H4 (cell line): Measurements from ENCODE around the gene CALR. TPM values are rescaled to one million over a fixed set of nuclear protein-coding genes. Genes with fewer than 3 reads are reported as not detected.
"Not testable (repeated sequence)": the region's sequence is repeated elsewhere in the genome, so short reads cannot be mapped to it uniquely, and the experiment has no call there.

Source experiments
- DNase-seq: peaks from one replicate; pipeline ENCODE4 v3.0.0-alpha.2; 2015; ENCODE audit warnings: low spot score
- total RNA-seq: library from RNA; depleted of rRNA; stranded (reverse); fragments of >200 nt; shearing (Covaris generic); gene quantifications from 2 replicates; pipeline ENCODE4 v1.2.3, GENCODE V29; 2014

CALR gene
- total RNA-seq, 1 experiment from 2014 or later: 1,526 TPM

DNA sequence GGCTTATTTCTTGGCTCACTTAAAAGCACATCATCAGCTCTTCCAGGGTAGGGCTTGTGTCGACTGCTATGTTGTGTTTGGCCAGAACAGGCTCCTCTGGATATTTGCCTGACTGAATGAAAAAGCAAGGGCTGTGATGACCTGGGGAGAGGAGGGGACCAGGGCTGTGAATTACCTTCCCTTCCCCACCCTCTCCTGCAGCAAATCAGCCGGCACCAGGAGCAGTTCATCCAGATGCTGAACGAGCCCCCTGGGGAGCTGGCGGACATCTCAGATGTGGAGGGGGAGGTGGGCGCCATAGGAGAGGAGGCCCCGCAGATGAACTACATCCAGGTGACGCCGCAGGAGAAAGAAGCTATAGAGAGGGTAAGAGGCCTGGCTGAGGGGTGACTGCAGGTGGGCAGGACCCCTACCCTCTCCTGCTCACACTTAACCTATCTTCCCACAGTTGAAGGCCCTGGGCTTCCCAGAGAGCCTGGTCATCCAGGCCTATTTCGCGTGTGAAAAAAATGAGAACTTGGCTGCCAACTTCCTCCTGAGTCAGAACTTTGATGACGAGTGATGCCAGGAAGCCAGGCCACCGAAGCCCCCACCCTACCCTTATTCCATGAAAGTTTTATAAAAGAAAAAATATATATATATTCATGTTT, 14.2 kb downstream of the CALR start:
- DNase-seq: peak; percentile 76

DNA sequence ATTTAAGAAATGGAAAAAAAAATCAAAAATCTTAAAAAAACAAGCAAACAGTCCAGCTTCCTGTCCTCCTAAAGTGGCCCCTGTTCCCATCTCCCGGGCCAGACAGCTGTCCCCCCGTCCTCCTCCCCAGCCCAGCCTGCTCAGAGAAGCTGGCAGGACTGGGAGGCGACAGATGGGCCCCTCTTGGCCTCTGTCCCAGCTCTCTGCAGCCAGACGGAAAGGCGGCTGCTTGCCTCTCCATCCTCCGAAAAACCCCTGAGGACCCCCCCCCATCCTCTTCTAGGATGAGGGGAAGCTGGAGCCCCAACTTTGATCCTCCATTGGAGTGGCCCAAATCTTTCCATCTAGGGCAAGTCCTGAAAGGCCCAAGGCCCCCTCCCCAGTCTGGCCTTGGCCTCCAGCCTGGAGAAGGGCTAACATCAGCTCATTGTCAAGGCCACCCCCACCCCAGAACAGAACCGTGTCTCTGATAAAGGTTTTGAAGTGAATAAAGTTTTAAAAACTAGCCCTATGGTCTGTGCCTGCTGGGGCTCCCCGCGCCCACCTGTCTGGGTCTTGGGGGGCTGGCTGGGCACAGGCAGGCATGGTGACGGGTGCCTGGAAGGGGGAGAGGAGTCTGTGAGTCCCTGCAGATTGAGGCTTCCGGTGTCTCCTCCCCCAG, 14.9 kb downstream of the CALR start:
- DNase-seq: peak; percentile 58

DNA sequence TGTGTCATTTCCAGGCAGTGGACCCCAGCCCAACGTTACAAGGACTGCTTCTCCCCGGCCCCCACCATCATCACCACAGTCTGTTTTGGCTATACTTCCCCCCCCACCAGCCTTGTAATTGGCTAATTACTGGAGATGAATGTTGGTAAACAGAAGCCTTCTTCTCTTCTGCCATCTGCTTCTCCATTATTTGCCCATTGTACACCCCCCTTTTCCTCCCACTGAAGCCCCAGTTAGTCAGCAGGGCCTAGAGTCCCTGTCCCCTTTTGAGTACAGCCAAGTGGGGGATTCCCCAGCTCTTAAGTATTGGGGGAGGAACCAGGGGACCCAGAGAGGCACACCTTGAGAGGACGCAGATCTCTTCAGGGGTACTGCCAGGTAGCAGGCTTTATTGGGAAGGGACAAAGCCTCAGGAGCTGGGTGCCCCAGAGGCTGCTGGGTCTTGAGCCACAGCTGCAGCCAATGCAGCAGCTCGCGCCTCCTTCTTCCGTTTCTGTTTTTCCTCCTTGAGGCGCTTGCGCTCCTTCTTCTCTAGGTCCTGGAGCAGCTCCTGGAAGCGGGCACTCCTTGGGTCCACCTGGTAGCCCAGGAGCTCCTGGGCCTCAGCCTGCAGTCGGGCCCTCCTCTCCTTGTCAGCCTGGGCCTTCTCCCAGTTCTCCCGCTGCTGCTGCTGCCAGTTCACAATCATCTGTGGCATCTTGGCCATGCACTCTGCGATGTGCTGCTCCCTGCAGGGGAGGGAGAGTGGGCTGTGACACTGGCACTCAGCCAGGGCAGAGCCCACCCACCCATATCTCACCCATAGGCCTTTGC, 15.6 kb downstream of the CALR start:
- DNase-seq: no peak

DNA sequence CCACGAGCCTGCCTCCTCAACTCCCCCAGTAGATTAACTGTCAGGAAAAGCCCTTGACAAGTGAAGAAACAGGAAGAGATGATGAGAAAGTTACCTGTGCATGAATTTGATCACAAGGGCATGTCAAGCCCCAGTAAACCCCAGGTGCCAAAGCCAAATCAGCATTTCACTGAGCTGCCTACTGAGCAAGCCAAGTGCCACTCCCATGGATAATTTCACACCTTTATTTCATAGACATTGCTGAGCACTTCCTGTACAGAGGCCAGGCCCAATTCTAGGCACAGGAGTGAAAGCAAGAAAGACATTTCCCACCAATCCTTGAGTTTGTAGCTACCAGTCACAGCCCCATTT, 16.2 kb downstream of the CALR start:
- no peak for DNase-seq

DNA sequence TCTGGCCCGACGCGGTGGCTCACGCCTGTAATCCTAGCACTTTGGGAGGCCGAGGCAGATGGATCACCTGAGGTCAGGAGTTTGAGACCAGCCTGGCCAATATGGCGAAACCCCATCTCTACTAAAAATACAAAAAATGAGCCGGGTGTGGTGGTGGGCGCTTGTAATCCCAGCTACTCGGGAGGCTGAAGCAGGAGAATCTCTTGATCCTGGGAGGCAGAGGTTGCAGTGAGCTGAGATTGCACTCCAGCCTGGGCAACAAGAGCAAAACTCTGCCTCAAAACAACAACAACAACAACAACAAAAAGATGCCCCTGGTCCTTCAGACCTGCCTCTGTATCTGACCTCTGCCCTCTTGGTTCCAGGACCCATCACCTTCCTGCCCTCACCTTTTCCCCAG, 17.2 kb downstream of the CALR start:
- DNase-seq: not testable (repeated sequence)

DNA sequence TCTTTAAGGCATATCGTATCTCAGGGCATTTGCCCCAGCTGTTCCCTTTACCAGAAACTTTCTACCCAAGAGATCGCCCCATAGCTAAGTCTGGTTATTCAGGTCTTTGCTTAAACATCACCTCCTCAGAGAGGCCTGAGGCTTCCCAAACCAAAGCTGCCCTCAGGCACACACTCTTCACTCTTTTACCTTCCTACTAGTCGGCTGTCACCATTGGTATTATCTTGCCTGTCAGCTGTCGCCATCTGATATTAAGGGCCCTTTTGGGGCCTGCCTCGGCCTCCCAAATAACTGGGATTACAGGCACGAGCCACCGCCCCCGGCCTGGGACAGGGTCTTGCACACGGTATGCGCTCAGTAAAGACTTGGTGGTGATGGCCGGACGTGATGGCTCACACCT, 17.6 kb downstream of the CALR start:
- no peak for DNase-seq

DNA sequence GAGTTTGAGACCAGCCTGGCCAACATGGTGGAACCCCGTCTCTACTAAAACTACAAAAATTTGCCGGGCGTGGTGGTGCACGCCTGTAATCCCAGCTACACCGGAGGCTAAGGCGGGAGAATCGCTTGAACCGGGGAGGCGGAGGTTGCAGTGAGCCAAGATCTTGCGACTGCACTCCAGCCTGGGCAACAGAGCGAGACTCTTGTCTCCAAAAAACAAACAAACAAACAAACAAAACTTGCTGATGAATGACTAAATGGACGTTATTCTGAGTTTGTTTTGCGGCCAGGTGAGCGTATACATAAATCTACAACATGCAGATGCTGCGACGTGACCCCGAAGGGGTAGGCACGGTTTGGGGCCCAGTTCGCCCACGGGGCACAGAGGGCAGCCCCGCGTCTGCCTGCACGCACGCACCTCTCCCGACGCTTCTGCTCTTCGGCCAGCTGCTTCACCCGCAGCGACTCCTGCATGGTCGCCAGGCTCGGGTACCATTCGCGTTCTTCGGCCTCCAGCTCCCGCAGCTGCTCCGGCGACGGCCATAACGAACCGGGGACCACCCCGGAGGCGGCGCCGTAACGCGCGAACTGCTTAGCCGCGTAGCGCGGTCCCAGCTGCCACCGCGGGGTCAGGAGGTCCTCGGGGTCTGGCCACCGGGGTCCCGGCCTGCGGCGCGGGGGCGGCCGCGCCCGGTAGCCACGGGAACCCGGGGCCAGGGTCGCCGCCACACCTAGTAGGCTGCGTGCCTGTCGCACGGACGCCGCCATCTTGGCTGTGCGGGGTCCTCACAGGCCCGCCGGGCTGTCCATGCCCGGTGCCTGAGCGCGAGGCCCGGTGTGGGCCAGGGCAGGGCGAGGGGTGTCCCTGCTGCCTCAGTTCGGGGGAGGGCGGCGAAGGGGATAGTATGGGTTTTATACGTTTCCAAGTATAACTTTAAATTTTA, 18.3 kb downstream of the CALR start, which contains the start of gene GADD45GIP1:
Gene GADD45GIP1, minus strand, starts transcription at position 778 of the 943 bp plus-strand sequence. Its CDS starts 11 bp downstream, at position 767.
- DNase-seq: peak; percentile 75

DNA sequence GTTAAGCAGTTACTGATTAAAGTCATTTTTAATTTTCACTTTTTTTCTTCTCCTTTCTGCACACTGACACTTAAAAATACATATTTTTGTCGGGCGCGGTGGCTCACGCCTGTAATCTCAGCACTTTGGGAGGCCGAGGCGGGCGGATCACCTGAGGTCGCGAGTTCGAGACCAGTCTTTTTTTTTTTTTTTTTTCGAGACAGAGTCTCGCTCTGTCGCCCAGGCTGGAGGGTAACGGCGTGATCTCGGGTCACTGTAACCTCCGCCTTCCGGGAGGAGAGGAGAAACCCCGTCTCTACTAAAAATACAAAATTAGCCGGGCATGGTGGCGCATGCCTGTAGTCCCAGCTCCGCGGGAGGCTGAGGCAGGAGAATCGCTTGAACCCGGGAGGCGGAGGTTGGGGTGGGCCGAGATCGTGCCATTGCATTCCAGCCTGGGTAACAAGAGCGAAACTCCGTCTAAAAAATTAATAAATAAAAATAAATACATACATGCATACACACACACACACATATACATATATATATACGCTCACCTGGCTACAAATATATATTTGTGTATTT, 19.1 kb downstream of the CALR start:
- not testable (repeated sequence) for DNase-seq

DNA sequence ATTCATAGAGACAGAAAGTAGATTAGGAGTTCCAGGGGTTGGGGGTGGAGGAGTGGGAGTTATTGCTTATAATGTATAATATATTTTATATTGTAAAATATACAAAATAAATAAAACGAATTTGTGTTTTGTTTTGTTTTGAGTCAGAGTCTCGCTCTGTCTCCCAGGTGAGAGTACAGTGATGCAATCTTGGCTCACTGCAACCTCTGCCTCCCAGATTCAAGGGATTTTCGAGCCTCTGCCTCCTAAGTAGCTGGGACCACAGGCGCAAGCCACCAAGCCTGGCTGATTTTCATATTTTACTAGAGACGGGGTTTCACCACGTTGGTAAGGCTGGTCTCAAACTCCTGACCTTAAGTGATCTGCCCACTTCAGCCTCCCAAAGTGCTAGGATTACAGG, 21.1 kb downstream of the CALR start:
- DNase-seq: no peak

DNA sequence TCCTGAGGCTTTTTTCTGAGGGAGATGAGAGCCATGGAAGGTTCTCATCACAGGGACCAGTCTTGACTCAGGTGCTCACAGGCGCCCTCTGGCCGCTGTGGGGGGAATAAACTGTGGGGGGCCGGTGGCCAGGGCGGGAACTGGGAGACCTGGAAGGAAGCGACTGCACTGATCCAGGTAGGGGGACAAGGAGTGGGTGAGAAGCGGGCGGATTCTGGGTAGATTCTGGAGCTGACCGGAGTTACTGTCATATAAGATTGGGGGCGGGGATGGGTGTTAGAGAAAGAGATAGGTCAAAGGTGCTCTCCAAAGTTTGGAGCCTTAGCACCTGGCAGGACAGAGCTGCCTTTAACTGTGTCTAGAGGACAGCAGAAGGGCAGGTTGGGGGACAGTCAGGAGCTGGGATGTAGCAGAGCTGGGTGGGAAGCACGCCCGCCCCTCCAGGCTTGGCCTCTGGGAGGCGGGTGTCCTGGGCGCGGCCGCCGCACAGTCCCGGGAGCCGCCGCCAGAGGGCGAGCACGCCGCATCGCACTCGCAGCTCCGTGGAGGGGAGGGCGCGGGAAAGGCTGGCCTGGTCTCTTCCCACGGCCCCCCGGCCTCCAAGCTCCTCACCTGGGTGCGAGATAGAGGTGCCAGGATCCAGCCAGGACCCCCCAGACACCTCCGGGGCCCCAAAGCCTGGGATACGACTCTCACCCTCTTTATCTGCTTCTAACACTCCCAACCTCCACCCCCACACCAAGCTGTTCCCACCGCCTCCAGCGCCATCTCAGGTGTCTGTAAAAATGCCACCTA, 26.8 kb downstream of the CALR start:
- peak; percentile 65 for DNase-seq

DNA sequence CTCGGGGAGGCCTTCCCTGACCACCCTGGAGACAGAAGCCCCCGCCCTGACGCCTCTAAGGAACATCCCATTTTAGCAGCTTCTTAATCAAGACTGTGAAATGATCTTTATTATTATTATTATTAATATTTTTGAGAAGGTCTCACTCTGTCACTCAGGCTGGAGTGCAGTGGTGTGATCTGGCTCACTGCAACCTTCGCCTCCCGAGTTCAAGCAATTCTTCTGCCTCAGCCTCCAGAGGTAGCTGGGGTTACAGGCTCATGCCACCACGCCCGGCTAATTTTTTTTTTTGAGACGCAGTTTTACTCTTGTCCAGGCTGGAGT, 27.4 kb downstream of the CALR start:
- no peak for DNase-seq

DNA sequence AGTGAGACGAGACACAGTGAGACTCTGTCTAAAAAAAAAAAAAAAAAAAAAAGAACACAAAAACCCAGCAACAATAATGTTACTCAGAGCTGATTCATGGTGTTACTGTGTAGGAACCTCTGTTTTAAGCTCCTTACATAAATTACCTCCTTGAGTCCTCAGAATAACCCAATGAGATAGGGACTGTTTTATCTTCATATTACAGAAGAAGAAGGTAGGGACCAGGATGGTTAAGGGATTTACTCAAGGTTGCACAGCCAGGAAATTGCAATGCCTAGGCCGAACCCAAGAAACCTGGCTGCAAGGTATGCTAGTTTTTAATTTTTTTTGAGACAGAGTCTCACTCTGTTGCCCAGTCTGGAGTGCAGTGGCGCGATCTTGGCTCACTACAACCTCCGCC, 29.5 kb downstream of the CALR start:
- no peak for DNase-seq

DNA sequence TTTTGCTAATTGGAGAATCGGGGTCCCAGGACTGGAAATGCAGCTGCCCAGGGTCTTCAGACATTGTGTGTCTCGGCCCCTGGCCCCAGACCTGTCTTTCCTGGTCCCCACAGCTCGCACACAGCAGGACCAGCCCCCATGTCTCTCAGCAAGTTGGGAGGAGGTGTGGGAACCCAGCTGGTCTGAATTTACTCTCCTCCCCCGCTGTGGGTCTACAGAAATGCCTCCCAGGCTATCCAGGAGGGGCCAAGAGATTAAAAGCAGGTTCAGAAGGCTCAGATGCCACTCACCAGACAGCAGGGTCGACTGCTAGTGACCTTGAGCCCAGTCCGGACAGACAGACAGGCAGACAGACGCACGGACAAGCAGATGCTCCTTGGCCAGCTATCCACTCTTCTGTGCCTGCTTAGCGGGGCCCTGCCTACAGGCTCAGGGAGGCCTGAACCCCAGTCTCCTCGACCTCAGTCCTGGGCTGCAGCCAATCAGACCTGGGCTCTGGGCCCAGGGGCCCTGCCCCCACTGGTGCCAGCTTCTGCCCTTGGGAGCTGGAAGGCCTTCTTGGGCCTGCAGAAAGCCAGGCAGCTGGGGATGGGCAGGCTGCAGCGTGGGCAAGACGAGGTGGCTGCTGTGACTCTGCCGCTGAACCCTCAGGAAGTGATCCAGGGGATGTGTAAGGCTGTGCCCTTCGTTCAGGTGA, 31.0 kb downstream of the CALR start, which contains the start of gene DAND5:
Gene DAND5, plus strand, starts transcription at position 285 of the 697 bp plus-strand sequence. Its CDS starts 85 bp downstream, at position 370.
- DNase-seq: no peak

DNA sequence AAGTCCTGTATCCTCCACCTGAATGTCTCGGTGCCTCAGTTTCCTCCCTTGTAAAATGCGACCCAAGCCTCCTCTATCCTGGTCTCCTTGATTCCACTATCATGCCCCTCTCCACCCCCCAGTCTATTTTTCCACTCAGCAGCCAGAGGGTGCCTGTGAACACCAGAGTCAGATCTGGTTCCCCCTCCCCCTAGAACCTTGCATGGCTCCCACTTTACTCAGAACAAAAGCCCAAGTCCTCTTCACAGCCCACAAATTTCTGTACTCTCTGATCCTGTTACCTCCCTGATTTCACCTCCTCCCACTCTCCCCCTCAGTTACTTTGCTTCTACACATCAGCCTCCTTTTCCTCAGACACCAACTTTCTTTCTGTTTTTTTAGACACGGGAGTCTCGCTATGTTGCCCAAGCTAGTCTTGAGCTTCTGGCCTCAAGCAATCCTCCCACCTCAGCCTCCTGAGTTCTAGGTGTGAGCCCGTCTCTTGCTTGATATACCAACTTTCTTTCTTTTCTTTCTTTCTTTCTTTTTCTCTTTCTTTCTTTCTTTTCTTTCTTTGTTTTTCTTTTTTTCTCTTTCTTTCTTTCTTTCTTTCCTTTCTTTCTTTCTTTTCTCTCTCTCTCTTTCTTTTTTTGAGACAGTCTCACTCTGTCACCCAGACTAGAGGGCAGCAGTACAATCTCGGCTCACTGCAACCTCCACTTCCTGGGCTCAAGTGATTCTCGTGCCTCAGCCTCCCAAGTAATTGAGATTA, 31.8 kb downstream of the CALR start:
- DNase-seq: no peak

DNA sequence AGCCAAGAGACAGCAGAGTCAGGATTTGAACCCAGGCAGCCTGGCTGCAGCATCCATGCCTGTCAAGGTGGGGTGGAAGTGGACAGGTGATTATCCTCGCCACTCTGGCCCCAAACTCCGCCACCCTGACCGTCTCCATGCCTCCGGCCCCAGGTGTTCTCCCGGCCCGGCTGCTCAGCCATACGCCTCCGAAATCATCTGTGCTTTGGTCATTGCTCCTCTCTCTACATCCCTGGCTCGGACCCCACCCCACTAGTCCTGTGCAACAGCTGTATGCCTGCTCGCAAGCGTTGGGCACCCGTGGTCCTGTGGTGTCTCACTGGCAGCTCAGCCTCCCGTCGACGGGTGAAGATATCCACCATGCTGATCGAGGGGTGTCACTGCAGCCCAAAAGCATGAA, 34.8 kb downstream of the CALR start:
- DNase-seq: no peak

DNA sequence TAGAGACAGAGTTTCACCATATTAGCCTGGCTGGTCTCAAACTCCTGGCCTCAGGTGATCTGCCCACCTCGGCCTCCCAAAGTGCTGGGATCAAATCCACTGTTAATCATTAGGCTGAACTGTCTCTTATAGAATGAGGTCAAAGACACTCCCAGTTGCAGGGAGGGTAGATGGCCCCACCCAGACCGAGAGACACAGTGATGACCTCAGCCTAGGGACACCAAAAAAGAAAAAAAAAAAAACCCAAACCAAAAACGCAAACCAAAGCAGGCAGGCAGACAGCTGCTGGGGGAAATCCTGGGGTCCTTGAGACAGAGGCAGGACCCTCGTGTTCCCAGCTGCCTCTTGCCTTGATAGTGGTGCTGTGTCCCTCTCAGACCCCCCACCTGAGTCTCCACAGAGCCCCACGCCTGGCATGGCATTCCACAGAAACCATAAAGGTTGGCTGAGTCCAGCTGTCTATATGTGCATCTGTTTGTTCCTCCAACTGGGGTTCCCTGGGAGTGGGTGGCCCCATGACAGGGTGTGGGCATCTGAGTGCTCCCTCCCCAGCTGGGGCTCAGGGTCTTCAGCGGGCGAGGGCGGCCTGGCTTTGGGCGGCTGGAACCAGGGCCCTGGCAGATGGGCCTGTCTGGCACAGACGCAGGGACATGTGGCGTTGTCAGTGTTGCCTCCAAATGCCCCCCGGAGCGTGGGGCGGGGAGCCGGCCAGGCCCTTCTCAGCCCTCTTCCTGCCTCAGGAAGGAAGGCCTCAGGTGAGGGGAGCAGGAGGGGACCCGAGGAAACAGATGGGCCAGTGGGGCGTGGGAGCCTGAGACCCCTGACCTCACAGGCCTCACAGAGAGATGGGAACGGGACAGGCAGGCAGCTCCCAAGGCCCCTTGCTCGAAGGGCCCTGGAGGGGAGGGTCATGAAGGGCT, 36.2 kb downstream of the CALR start:
- no peak for DNase-seq

DNA sequence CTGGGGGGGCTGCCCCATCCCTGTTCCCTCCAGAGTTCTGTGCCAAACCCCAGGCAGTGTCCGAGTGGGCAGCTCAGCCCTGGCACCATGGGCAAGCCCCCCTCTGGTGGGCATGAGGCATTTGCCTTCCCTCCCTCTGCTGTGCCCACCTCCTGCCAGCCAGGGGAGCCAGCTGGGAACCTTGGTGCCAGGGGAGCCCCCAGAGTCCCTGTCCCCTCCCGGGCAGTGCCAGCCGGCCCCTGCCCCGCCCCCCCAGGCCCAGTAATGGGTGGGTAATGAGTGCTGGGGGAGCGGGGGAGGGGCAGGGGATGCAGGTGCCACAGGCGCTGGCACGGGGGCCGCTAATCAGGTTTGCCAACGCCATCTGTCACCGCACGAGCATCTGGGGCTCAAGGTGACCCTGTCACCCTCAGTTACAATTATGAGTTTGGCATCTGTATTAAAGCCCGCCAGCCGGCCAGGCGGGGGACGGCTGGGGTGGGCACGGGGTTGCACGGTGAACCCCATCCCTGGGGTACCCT, 36.9 kb downstream of the CALR start:
- no peak for DNase-seq

DNA sequence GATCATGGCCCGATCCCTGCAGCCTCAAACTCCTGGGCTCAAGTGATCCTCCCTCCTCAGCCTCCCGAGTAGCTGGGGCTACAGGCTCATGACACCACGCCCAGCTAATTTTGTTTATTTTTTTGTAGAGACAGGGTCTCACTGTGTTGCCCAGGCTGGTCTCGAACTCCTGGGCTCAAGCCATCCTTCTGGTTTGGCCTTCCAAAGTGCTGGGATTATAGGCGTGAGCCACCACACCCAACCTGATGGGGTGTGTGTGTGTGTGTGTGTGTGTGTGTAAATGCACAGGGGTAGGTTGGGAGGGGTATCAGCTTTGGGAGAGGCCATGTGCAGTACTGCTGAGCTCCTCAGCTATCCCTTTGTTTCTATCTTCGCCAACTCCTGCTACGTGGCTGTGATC, 37.7 kb downstream of the CALR start:
- not testable (repeated sequence) for DNase-seq
